CD14-positive monocyte (primary cell): ENCODE results near the gene DHRS1. TPM values are rescaled to one million over a fixed set of nuclear protein-coding genes. Genes with fewer than 3 reads are reported as not detected.

Experiments
- DNase-seq, 3 donors: peaks; one replicate each; pipeline ENCODE4 v3.0.0-alpha.2; 2011 to 2022
- H2AFZ ChIP-seq: 2 replicates; pipeline ENCODE4 v1.6.0; 2012; ENCODE audit warnings: mild to moderate bottlenecking, low read depth, low read length, inconsistent platforms; ENCODE audit not compliant: insufficient read depth, poor library complexity, severe bottlenecking
- H3K27ac ChIP-seq, 2 donors: 1 replicate in 1 of 2; 2 replicates in 1 of 2; pipeline ENCODE4 v1.5.1; 2012 to 2013; ENCODE audit warnings: low read length in 2 of 2, control low read depth in 1 of 2, inconsistent platforms in 1 of 2, low read depth in 1 of 2, mild to moderate bottlenecking in 1 of 2
- H3K27me3 ChIP-seq, 2 donors: one replicate each; pipeline versions ENCODE4 v1.6.0 to v1.6.1; 2011 to 2013; ENCODE audit warnings: low read length in 2 of 2; ENCODE audit not compliant: control insufficient read depth in 2 of 2, insufficient read depth in 2 of 2
- H3K36me3 ChIP-seq, 2 donors: replicated peaks in 1 of 2; 1 replicate in 1 of 2; 2 replicates in 1 of 2; pipeline versions ENCODE4 v1.5.1 to v1.6.1; 2012 to 2013; ENCODE audit warnings: low read length in 2 of 2, control low read depth in 1 of 2, inconsistent platforms in 1 of 2, mild to moderate bottlenecking in 1 of 2; ENCODE audit not compliant: insufficient read depth in 2 of 2, control insufficient read depth in 1 of 2
- H3K4me1 ChIP-seq, 2 donors: 1 replicate in 1 of 2; 2 replicates in 1 of 2; pipeline versions ENCODE4 v1.5.1 to v1.6.1; 2012 to 2013; ENCODE audit warnings: low read length in 2 of 2, control low read depth in 1 of 2, inconsistent platforms in 1 of 2, mild to moderate bottlenecking in 1 of 2, moderate library complexity in 1 of 2; ENCODE audit not compliant: insufficient read depth in 2 of 2, control insufficient read depth in 1 of 2
- H3K4me2 ChIP-seq: replicated peaks from 2 replicates; pipeline ENCODE3; 2012; ENCODE audit warnings: low read length, moderate library complexity, mild to moderate bottlenecking; ENCODE audit not compliant: poor library complexity, severe bottlenecking; ENCODE audit errors: extremely low read depth
- H3K4me3 ChIP-seq, 3 experiments: fragments of 200-600 bp in 1 of 3; sonication (generic) in 1 of 3; replicated peaks in 1 of 3; 1 replicate in 2 of 3; 2 replicates in 1 of 3; pipeline ENCODE4 v1.5.1; 2011 to 2013; ENCODE audit warnings: low read length in 3 of 3, mild to moderate bottlenecking in 3 of 3, control low read depth in 2 of 3, low read depth in 2 of 3, inconsistent platforms in 1 of 3, moderate library complexity in 1 of 3
- H3K79me2 ChIP-seq: 2 replicates; pipeline ENCODE4 v1.6.0; 2012; ENCODE audit warnings: mild to moderate bottlenecking, control low read depth, inconsistent platforms, low read length, moderate library complexity; ENCODE audit not compliant: insufficient read depth
- H3K9ac ChIP-seq: 2 replicates; pipeline ENCODE4 v1.6.0; 2017; ENCODE audit warnings: low read length, mild to moderate bottlenecking; ENCODE audit not compliant: insufficient read depth, poor library complexity, severe bottlenecking
- H3K9me3 ChIP-seq, 2 donors: replicated peaks in 1 of 2; 1 replicate in 1 of 2; 2 replicates in 1 of 2; pipeline versions ENCODE4 v1.5.1 to v1.6.1; 2012 to 2013; ENCODE audit warnings: low read length in 2 of 2, control low read depth in 1 of 2; ENCODE audit not compliant: control insufficient read depth in 1 of 2, insufficient read depth in 1 of 2
- H4K20me1 ChIP-seq: 2 replicates; pipeline ENCODE4 v1.6.0; 2012; ENCODE audit warnings: mild to moderate bottlenecking, low read length, control low read depth, moderate library complexity; ENCODE audit not compliant: insufficient read depth
- H3K27ac Mint-ChIP-seq, 7 donors: one replicate each; pipeline ENCODE4 v1.8.0; 2020; ENCODE audit warnings: mild to moderate bottlenecking in 7 of 7, mixed read lengths in 7 of 7, moderate library complexity in 6 of 7, inconsistent platforms in 2 of 7
- H3K27me3 Mint-ChIP-seq, 3 donors: one replicate each; pipeline ENCODE4 v1.8.0; 2021 to 2022; ENCODE audit warnings: low read depth in 3 of 3, mild to moderate bottlenecking in 3 of 3, mixed read lengths in 3 of 3, moderate library complexity in 3 of 3, inconsistent platforms in 1 of 3
- H3K36me3 Mint-ChIP-seq, 2 donors: one replicate each; pipeline ENCODE4 v1.8.0; 2020; ENCODE audit warnings: mixed read lengths in 2 of 2, inconsistent platforms in 1 of 2, mild to moderate bottlenecking in 1 of 2
- H3K4me1 Mint-ChIP-seq: one replicate; pipeline ENCODE4 v1.8.0; 2020; ENCODE audit warnings: mild to moderate bottlenecking, mixed read lengths
- H3K4me3 Mint-ChIP-seq, 2 donors: one replicate each; pipeline ENCODE4 v1.8.0; 2020; ENCODE audit warnings: mild to moderate bottlenecking in 2 of 2, mixed read lengths in 2 of 2, moderate library complexity in 1 of 2
- H3K9me3 Mint-ChIP-seq, 7 donors: one replicate each; pipeline ENCODE4 v1.8.0; 2020 to 2022; ENCODE audit warnings: mixed read lengths in 7 of 7, mild to moderate bottlenecking in 6 of 7, moderate library complexity in 6 of 7, inconsistent platforms in 2 of 7
- CTCF ChIP-seq: fragments of 200-600 bp; IDR thresholded peaks from one replicate; pipeline ENCODE4 v1.8.0; 2022; ENCODE audit warnings: antibody characterized with exemption, mild to moderate bottlenecking
- WGBS: methylation state at CpG from one replicate; pipeline ENCODE4 v1.1.5; 2013; ENCODE audit warnings: missing lambda C conversion rate; ENCODE audit not compliant: insufficient coverage; 5-methylcytosine and 5-hydroxymethylcytosine counted together
- intact Hi-C, 2 donors: fragments of 100-400 bp; cut with micrococcal nuclease; formaldehyde crosslinking; loops; one replicate each; pipeline versions ENCODE4 v1.15.0 to v1.15.1; 2023
- polyA plus RNA-seq, 3 donors: library from polyadenylated mRNA; depleted of rRNA in 1 of 3; unstranded in 2 of 3; stranded (reverse) in 1 of 3; fragments of 300-500 nt in 2 of 3; fragments of >200 nt in 1 of 3; fragmentation: Illumina TruSeq in 2 of 3; gene quantifications; 1 replicate in 2 of 3; 2 replicates in 1 of 3; pipeline ENCODE4 v1.2.3, GENCODE V29; 2012 to 2021

DHRS1 gene
- polyA plus RNA-seq, 3 donors = 31.6 to 49.4 (median 48.8) TPM

GRCh38 chr14:24252289-24253124, 47.1 kb downstream of the DHRS1 start:
- Histone ChIP-seq H3K79me2 (no peaks in the 10 kb centered on the region), H3K9me3 (no peaks in the 10 kb centered on the region), H3K9ac (no peak overlapping the region), H3K27me3 (no peaks in the 10 kb centered on the region), H3K4me3 (no peak overlapping the region), H4K20me1 (no peaks in the 10 kb centered on the region), H2AFZ (no peak overlapping the region), H3K4me1 (peaks cover 0 to 8% of the 10 kb centered on the region in 2 donors), H3K4me2 (no peak overlapping the region), H3K27ac (no peak overlapping the region), H3K36me3 (peaks cover 44 to 76% of the 10 kb centered on the region in 2 donors)
- no peaks in the 10 kb centered on the region for H3K9me3 Mint-ChIP-seq
- TF ChIP-seq CTCF = no peak
- H3K27ac Mint-ChIP-seq = peak overlapping the region in 2 of 7 donors; percentile 1 to 19
- H3K36me3 Mint-ChIP-seq = peaks cover 71 to 72% of the 10 kb centered on the region in 2 donors
- no peak overlapping the region for H3K4me3 Mint-ChIP-seq
- peaks cover 12% of the 10 kb centered on the region for H3K4me1 Mint-ChIP-seq
- 99% methylated on average over 7 of the region's 11 CpGs for WGBS
- H3K27me3 Mint-ChIP-seq = peaks cover 0 to 2% (median 0%) of the 10 kb centered on the region in 3 donors
- intact Hi-C loops = no loop called here
- DNase-seq = no peak

- no peak overlapping the region for H3K27ac Mint-ChIP-seq
- 100% methylated on average over 1 of the region's 1 CpG for WGBS
Observed at GRCh38 chr14:24251880-24252288, 47.7 kb downstream of the DHRS1 start.

More at GRCh38 chr14:24251880-24252288, 47.7 kb downstream of the DHRS1 start:
- Histone ChIP-seq H3K9me3 (no peaks in the 10 kb centered on the region), H3K79me2 (no peaks in the 10 kb centered on the region), H3K36me3 (peaks cover 39 to 76% of the 10 kb centered on the region in 2 donors), H3K4me1 (peaks cover 1 to 13% of the 10 kb centered on the region in 2 donors), H3K9ac (no peak overlapping the region), H3K27ac (no peak overlapping the region), H3K4me2 (no peak overlapping the region), H3K4me3 (no peak overlapping the region), H3K27me3 (no peaks in the 10 kb centered on the region), H2AFZ (no peak overlapping the region), H4K20me1 (no peaks in the 10 kb centered on the region)
- H3K9me3 Mint-ChIP-seq = no peaks in the 10 kb centered on the region
- DNase-seq = peak in 1 of 3 donors; percentile 19
- TF ChIP-seq CTCF = no peak
- peaks cover 65 to 69% of the 10 kb centered on the region in 2 donors for H3K36me3 Mint-ChIP-seq
- peaks cover 17% of the 10 kb centered on the region for H3K4me1 Mint-ChIP-seq
- H3K27me3 Mint-ChIP-seq = peaks cover 0 to 2% (median 0%) of the 10 kb centered on the region in 3 donors
- H3K4me3 Mint-ChIP-seq = no peak overlapping the region
- intact Hi-C loops = no loop called here
